Endothelial cell of umbilical vein (primary cell): Measurements from ENCODE around the gene TTYH3.
A peak's percentile ranks its signal among the peaks of the same experiment; 100 is the strongest.

ENCODE experiments used
- EZH2 ChIP-seq: IDR thresholded peaks from 2 replicates; pipeline ENCODE4 v1.6.1; 2012; ENCODE audit warnings: borderline replicate concordance, low read depth, mild to moderate bottlenecking, moderate library complexity, low read length, inconsistent platforms; ENCODE audit not compliant: severe bottlenecking
- FOS ChIP-seq: IDR thresholded peaks from 2 replicates; pipeline ENCODE4 v1.6.1; 2011; ENCODE audit warnings: mild to moderate bottlenecking, low read length, moderate library complexity, borderline replicate concordance; ENCODE audit not compliant: insufficient read depth
- JUN ChIP-seq: IDR thresholded peaks from 2 replicates; pipeline ENCODE4 v1.6.1; 2011; ENCODE audit warnings: borderline replicate concordance, low read depth; ENCODE audit not compliant: insufficient read length, insufficient read depth
- MYC ChIP-seq: IDR thresholded peaks from one replicate; pipeline ENCODE4 v1.6.1; 2011; ENCODE audit warnings: mild to moderate bottlenecking, low read depth, low read length
- POLR2A ChIP-seq: IDR thresholded peaks from 2 replicates; pipeline ENCODE4 v1.6.1; 2012; ENCODE audit warnings: low read depth, mild to moderate bottlenecking, control low read depth, low read length
- POLR2AphosphoS5 ChIP-seq: IDR thresholded peaks from 2 replicates; pipeline ENCODE4 v1.6.1; 2012; ENCODE audit warnings: low read depth, mild to moderate bottlenecking, control low read depth, low read length, moderate library complexity; ENCODE audit not compliant: insufficient read depth
- TF ChIP-seq, protein P1 (sequence below), 2 donors: IDR thresholded peaks; 1 replicate in 1 of 2; 2 replicates in 1 of 2; pipeline ENCODE4 v1.5.1; 2011; ENCODE audit warnings: low read length in 2 of 2, mild to moderate bottlenecking in 2 of 2, moderate library complexity in 2 of 2, control low read depth in 1 of 2, inconsistent platforms in 1 of 2, low read depth in 1 of 2; ENCODE audit not compliant: insufficient read depth in 1 of 2; ENCODE audit errors: extremely low read depth in 1 of 2
- TF ChIP-seq, protein P2 (sequence below): IDR thresholded peaks from 2 replicates; pipeline ENCODE4 v1.6.1; 2011; ENCODE audit not compliant: insufficient read depth, insufficient read length

- TF ChIP-seq POLR2AphosphoS5, result peak; percentile 88
- TF ChIP-seq, protein P1, sequence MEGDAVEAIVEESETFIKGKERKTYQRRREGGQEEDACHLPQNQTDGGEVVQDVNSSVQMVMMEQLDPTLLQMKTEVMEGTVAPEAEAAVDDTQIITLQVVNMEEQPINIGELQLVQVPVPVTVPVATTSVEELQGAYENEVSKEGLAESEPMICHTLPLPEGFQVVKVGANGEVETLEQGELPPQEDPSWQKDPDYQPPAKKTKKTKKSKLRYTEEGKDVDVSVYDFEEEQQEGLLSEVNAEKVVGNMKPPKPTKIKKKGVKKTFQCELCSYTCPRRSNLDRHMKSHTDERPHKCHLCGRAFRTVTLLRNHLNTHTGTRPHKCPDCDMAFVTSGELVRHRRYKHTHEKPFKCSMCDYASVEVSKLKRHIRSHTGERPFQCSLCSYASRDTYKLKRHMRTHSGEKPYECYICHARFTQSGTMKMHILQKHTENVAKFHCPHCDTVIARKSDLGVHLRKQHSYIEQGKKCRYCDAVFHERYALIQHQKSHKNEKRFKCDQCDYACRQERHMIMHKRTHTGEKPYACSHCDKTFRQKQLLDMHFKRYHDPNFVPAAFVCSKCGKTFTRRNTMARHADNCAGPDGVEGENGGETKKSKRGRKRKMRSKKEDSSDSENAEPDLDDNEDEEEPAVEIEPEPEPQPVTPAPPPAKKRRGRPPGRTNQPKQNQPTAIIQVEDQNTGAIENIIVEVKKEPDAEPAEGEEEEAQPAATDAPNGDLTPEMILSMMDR (IDR thresholded peaks at IDR 0.05; ENCODE audit: extremely low read depth in 1 of 2, insufficient read depth in 1 of 2, low read depth in 1 of 2, low read length in 2 of 2), result no peak
- no peak for TF ChIP-seq POLR2A
- no peak for TF ChIP-seq EZH2
- no peak for TF ChIP-seq JUN
- TF ChIP-seq MYC, result no peak
- TF ChIP-seq FOS, result no peak
- TF ChIP-seq, protein P2, sequence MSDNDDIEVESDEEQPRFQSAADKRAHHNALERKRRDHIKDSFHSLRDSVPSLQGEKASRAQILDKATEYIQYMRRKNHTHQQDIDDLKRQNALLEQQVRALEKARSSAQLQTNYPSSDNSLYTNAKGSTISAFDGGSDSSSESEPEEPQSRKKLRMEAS, result peak; percentile 24
Measured at GRCh38 chr7:2641406-2642393, 9.9 kb downstream of the TTYH3 start.
